Measurements from ENCODE around the gene FER.
"Not testable (repeated sequence)": the region's sequence is repeated elsewhere in the genome, so short reads cannot be mapped to it uniquely, and the experiment has no call there.

The FER gene

DNA sequence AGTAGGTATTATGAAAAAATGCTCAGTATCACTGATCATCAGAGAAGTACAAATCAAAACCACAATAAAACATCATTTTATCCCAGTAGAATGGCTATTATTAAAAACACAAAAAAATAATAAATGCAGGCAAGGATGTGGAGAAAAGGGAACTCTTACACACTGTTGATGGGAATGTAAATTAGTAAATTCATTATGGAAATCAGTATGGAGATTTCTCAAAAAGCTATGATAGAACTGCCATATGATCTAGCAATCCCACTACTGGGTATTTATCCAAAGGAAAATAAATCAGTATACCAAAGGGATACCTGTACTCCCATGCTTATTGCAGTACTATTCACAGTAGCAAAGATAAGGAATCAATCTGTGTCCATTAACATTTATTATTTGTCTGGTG lies 209.6 kb downstream of the FER start:
- Histone ChIP-seq H3K4me1 (no peaks in the 10 kb centered on the region), H3K36me3 (no peaks in the 10 kb centered on the region), H3K4me3 (ENCODE audit: low read depth, low read length) (no peak overlapping the region), H3K27me3 (no peaks in the 10 kb centered on the region), H3K9me3 (no peaks in the 10 kb centered on the region)
- TF ChIP-seq, protein P1, sequence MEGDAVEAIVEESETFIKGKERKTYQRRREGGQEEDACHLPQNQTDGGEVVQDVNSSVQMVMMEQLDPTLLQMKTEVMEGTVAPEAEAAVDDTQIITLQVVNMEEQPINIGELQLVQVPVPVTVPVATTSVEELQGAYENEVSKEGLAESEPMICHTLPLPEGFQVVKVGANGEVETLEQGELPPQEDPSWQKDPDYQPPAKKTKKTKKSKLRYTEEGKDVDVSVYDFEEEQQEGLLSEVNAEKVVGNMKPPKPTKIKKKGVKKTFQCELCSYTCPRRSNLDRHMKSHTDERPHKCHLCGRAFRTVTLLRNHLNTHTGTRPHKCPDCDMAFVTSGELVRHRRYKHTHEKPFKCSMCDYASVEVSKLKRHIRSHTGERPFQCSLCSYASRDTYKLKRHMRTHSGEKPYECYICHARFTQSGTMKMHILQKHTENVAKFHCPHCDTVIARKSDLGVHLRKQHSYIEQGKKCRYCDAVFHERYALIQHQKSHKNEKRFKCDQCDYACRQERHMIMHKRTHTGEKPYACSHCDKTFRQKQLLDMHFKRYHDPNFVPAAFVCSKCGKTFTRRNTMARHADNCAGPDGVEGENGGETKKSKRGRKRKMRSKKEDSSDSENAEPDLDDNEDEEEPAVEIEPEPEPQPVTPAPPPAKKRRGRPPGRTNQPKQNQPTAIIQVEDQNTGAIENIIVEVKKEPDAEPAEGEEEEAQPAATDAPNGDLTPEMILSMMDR (IDR thresholded peaks at IDR 0.05; ENCODE audit: low read depth, low read length) = no peak
- DNase-seq = no peak

DNA sequence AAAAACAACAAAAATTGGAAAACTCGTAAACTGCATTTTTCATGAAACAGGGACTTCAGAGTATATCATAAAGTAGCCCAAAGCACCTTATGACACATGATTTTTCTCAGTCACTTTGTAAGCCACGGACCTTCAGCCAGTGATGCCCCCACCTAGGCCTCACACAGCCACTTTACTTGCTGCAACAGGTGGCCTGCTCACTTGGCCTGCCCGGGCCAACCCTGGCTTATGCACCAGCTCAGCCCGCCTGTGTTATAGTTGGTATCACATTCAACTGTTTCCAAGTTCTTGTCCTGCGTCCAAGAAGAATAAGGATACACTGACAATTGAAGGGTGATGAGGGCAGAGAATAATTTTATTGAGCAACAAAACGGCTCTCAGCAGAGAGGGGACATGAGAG lies 219.2 kb downstream of the FER start:
- H3K4me3 ChIP-seq (ENCODE audit: low read depth, low read length) = no peak overlapping the region
- no peaks in the 10 kb centered on the region for H3K9me3 ChIP-seq
- DNase-seq = no peak
- no peaks in the 10 kb centered on the region for H3K27me3 ChIP-seq
- TF ChIP-seq, protein P1 (IDR thresholded peaks at IDR 0.05; ENCODE audit: low read depth, low read length) = no peak
- H3K36me3 ChIP-seq = no peaks in the 10 kb centered on the region
- H3K4me1 ChIP-seq = no peaks in the 10 kb centered on the region; the same call in 1 of the 2 replicates

DNA sequence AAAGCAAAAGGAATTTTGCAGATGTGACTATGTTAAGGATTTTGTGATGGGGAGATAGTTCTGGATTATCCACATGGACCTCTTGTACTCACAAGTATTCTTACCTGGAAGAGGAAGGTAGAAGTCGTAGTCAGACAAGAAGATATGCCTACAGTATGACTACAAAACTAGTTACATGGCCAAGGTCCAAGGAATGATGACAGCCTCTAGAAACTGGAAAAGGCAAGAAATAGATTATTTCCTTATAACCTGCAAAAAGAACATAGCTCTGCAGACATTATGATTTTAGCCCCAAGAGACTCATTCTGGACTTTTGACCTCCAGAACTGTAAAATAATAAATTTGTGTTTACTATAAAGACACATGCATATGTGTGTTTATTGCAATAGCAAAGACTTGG lies 226.9 kb downstream of the FER start:
- TF ChIP-seq, protein P1 (IDR thresholded peaks at IDR 0.05; ENCODE audit: low read depth, low read length) = no peak
- Histone ChIP-seq H3K4me1 (no peaks in the 10 kb centered on the region), H3K27me3 (no peaks in the 10 kb centered on the region), H3K9me3 (no peaks in the 10 kb centered on the region), H3K36me3 (no peaks in the 10 kb centered on the region), H3K4me3 (ENCODE audit: low read depth, low read length) (no peak overlapping the region)
- DNase-seq = no peak

DNA sequence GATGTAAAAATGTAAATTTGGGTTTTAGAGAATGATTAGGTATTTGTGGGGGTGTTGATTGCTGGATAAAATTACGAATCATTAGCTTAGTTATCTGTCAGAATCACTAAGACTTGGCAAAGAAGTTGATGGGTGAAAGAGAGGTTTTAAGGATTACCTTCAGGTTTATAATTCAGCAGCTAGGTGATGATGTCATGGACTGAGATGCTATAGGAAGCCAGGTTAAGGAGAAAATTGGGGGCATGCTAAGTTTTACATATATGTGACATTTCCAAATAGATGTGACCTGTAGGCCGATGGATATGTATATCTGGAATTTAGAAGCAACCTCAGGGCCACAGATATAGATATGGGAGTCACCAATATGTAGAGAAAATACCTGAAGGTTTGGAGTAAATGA lies 228.0 kb downstream of the FER start:
- H3K9me3 ChIP-seq = no peaks in the 10 kb centered on the region
- TF ChIP-seq, protein P1 (IDR thresholded peaks at IDR 0.05; ENCODE audit: low read depth, low read length) = no peak
- DNase-seq = no peak

DNA sequence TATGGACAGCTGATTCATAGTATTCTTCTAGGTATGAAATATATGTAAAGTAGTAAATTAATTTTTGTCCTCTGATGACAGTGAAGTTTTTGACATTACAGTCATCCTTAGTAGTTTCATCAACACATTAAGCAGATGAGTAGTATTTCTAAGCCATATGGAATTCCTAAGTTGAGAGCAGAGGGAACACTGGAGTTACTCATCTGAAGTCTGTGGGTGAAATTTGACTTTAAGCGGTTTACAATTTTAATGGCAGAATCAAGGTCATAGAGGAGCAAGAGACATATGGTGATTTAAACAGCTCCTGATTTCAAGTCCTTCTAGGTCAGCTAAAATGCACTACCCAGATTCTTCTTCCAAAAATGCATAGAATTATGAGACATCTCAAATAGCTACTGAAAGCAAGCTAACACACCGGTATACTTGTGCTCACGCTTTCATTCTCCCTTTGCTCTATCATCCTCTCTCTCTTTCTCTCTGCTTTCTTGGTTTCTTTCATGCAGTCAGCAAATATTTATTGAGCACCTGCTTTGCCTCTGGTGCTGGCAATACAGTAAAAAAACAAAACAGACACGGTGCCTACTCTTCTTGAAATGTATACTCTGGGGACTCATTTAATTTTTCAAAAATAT lies 235.9 kb downstream of the FER start:
- no peak for DNase-seq
- H3K4me1 ChIP-seq = no peaks in the 10 kb centered on the region
- no peaks in the 10 kb centered on the region for H3K36me3 ChIP-seq
- H3K27me3 ChIP-seq = no peaks in the 10 kb centered on the region
- H3K4me3 ChIP-seq (ENCODE audit: low read depth, low read length) = no peak overlapping the region
- no peaks in the 10 kb centered on the region for H3K9me3 ChIP-seq
- TF ChIP-seq, protein P1 (IDR thresholded peaks at IDR 0.05; ENCODE audit: low read depth, low read length) = no peak

More for the DNA sequence above, 228.0 kb downstream of the FER start:
- no peaks in the 10 kb centered on the region for H3K36me3 ChIP-seq
- H3K4me1 ChIP-seq = no peaks in the 10 kb centered on the region
- H3K27me3 ChIP-seq = no peaks in the 10 kb centered on the region
- no peak overlapping the region for H3K4me3 ChIP-seq (ENCODE audit: low read depth, low read length)

DNA sequence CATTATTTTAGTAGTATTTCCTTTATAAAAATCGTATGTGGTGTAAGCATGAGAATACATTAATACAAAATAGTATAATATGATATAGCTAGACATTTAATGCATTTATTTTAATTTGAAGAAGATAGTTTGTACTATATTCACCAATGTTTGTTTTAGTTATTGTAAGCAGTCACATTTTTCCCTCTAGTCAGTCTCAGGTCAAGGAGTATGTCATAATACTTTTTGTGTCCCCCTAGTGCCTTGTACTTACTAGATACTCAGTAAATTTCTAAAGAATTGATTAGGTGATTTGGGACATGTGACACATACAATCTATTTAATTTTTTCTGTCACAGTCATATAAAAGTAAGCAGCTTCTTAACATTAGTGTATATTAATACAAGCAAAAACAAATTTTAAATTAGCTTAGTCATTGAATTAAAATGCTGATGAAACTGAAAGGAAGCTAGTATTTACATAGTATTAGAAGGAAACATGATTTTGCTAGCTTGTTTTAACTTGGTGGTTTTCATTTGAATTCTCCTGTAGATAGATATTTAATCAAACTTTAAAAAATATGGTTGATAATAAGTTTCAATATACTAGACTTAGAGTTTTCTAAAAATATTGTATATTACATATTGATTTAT lies 242.2 kb downstream of the FER start:
- Histone ChIP-seq H3K36me3 (no peaks in the 10 kb centered on the region), H3K4me1 (no peaks in the 10 kb centered on the region), H3K27me3 (no peaks in the 10 kb centered on the region), H3K9me3 (no peaks in the 10 kb centered on the region), H3K4me3 (ENCODE audit: low read depth, low read length) (no peak overlapping the region)
- TF ChIP-seq, protein P1 (IDR thresholded peaks at IDR 0.05; ENCODE audit: low read depth, low read length) = no peak
- no peak for DNase-seq

DNA sequence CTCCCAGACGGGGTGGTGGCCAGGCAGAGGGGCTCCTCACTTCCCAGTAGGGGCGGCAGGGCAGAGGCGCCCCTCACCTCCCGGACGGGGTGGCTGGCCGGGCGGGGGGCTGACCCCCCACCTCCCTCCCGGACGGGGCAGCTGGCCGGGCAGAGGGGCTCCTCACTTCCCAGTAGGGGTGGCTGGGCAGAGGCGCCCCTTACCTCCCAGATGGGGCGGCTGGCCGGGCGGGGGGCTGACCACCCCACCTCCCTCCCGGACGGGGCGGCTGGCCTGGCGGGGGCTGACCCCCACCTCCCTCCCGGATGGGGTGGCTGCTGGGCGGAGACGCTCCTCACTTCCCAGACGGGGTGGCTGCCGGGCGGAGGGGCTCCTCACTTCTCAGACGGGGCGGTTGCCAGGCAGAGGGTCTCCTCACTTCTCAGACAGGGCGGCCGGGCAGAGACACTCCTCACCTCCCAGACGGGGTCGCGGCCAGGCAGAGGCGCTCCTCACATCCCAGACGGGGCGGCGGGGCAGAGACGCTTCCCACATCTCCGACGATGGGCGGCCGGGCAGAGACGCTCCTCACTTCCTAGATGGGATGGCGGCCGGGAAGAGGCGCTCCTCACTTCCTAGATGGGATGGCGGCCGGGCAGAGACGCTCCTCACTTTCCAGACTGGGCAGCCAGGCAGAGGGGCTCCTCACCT lies 244.8 kb downstream of the FER start:
- H3K4me1 ChIP-seq; DNase-seq; H3K36me3 ChIP-seq; H3K9me3 ChIP-seq; H3K4me3 ChIP-seq (ENCODE audit: low read depth, low read length); H3K27me3 ChIP-seq: not testable (repeated sequence)

DNA sequence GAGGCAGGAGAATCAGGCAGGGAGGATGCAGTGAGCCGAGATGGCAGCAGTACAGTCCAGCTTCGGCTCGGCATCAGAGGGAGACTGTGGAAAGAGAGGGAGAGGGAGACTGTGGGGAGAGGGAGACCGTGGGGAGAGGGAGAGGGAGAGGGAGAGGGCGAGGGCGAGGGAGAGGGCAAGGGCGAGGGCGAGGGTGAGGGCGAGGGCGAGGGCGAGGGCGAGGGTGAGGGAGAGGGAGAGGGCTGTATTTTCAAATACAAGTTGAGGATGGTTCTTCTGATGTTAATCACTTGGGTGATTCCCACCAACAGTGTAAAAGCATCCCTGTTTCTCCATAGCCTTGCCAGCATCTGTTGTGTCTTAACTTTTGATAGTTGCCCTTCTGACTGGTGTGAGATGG lies 245.7 kb downstream of the FER start:
- H3K27me3 ChIP-seq; H3K36me3 ChIP-seq; DNase-seq; H3K4me3 ChIP-seq (ENCODE audit: low read depth, low read length); H3K9me3 ChIP-seq; H3K4me1 ChIP-seq: not testable (repeated sequence)

Data from BE2C (cell line).